HEK293T (cell line): Measurements from ENCODE around the gene CFAP54.
A peak's percentile ranks its signal among the peaks of the same experiment; 100 is the strongest.
"Not testable (repeated sequence)": the region's sequence is repeated elsewhere in the genome, so short reads cannot be mapped to it uniquely, and the experiment has no call there.

Experiments
- CTCF ChIA-PET: fragments of 350-600 bp; formaldehyde crosslinking; extraction: SDS; loops from one replicate; lab custom pipeline; 2021; ENCODE audit warnings: antibody characterized with exemption, inconsistent platforms; lab: Yijun Ruan, JAX
- POLR2A ChIA-PET: fragments of 350-600 bp; formaldehyde crosslinking; extraction: SDS; loops from one replicate; lab custom pipeline; 2020; ENCODE audit warnings: antibody characterized with exemption, inconsistent platforms; lab: Yijun Ruan, JAX
- DNase-seq: peaks from one replicate; pipeline ENCODE4 v3.0.0; 2012; ENCODE audit warnings: mixed read lengths; ENCODE audit errors: extremely low spot score
- ARNT ChIP-seq: fragments of 450-650 bp; IDR thresholded peaks from 2 replicates; pipeline ENCODE4 v1.6.1; 2017; ENCODE audit warnings: mild to moderate bottlenecking
- BHLHE40 ChIP-seq: fragments of 450-650 bp; IDR thresholded peaks from 2 replicates; pipeline ENCODE4 v1.6.1; 2016; ENCODE audit warnings: mild to moderate bottlenecking, moderate library complexity, borderline replicate concordance
- CTBP1 ChIP-seq: fragments of 450-650 bp; IDR thresholded peaks from 2 replicates; pipeline ENCODE4 v1.6.1; 2016; ENCODE audit warnings: borderline replicate concordance
- ELF4 ChIP-seq: fragments of 450-650 bp; IDR thresholded peaks from 2 replicates; pipeline ENCODE4 v1.6.1; 2017; ENCODE audit warnings: antibody characterized with exemption
- FOXA1 ChIP-seq: fragments of 450-650 bp; IDR thresholded peaks from 2 replicates; pipeline ENCODE4 v1.6.1; 2016; ENCODE audit warnings: mild to moderate bottlenecking
- FOXK2 ChIP-seq: fragments of 450-650 bp; IDR thresholded peaks from 2 replicates; pipeline ENCODE4 v1.6.1; 2016; ENCODE audit warnings: mild to moderate bottlenecking
- FOXM1 ChIP-seq: fragments of 450-650 bp; IDR thresholded peaks from 2 replicates; pipeline ENCODE4 v1.6.1; 2017; ENCODE audit warnings: mild to moderate bottlenecking, borderline replicate concordance
- HDGF ChIP-seq: fragments of 450-650 bp; IDR thresholded peaks from 2 replicates; pipeline ENCODE4 v1.6.1; 2017; ENCODE audit warnings: antibody characterized with exemption, borderline replicate concordance
- L3MBTL2 ChIP-seq: fragments of 450-650 bp; conservative IDR thresholded peaks from 2 replicates; pipeline ENCODE4 v1.6.1; 2016; ENCODE audit warnings: mild to moderate bottlenecking
- LEF1 ChIP-seq: fragments of 450-650 bp; IDR thresholded peaks from 2 replicates; pipeline ENCODE4 v1.6.1; 2017; ENCODE audit warnings: mild to moderate bottlenecking, borderline replicate concordance
- NFRKB ChIP-seq: fragments of 450-650 bp; IDR thresholded peaks from 2 replicates; pipeline ENCODE4 v1.6.1; 2016; ENCODE audit warnings: mild to moderate bottlenecking, moderate library complexity
- SP1 ChIP-seq: fragments of 450-650 bp; IDR thresholded peaks from 2 replicates; pipeline ENCODE4 v1.6.1; 2017
- SUZ12 ChIP-seq: fragments of 450-650 bp; IDR thresholded peaks from 2 replicates; pipeline ENCODE4 v1.6.1; 2016; ENCODE audit warnings: mild to moderate bottlenecking
- TARDBP ChIP-seq: fragments of 450-650 bp; IDR thresholded peaks from 2 replicates; pipeline ENCODE4 v1.6.1; 2016
- ZNF384 ChIP-seq: fragments of 450-650 bp; IDR thresholded peaks from 2 replicates; pipeline ENCODE4 v1.6.1; 2016
- TF ChIP-seq, protein P1 (sequence below): fragments of 450-650 bp; IDR thresholded peaks from 2 replicates; pipeline ENCODE4 v1.6.1; 2016

Gene CFAP54

DNA sequence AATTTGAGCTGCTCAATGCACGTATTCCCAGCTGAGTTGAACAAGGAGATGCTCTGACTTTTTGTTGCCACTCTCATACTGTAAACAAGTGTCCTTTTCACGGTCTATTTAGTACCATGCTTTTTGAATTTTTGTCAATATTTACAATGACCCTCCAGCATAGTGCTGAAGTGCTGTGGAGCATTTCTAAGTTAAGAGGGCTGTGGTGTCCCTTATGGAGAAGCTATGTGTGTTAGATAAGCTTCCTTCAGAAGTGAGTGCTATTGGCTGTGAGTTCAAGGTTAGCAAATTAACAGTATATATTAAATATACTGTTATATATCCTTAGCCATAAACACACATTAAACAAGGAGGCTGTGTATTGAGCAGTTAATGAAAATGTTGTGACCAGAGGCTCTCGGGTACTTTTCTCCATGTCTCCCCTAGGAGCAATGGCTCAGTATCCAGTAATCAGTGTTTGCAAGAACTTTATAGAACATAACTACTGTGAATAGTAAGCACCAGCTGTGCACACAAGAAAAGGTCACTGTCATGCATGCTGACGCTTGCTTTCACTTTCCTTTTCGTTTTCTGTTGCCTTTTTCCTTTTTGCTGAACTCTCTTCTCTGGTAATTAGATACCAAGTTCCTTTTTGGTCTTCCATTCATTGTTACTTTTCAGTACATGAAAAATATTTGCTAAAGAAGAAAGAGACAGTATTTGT is 230.4 kb downstream of the CFAP54 start:
- TF ChIP-seq TARDBP (no peak), CTBP1 (no peak), L3MBTL2 (no peak), BHLHE40 (no peak)
- DNase-seq = no peak
- ChIA-PET POLR2A (no interaction called here), CTCF (no interaction called here)

DNA sequence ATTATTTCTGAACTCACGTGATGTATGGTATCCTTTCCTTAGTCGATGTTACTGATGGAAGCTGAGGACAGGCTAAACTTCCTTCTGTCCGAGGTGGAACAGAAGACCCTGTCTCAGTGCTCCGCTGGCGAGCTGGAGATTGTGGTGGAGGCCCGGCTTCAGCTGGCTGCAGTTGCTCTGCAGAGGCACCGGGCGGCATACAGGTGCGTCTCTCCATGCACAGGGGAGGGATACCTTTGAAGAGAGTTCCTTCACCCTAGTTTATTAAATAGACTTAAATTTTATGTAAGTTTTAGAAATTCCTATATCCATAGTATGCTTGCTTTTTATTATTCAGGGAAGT is 231.0 kb downstream of the CFAP54 start:
- CTCF ChIA-PET = no interaction called here
- peak; percentile 9 for DNase-seq
- POLR2A ChIA-PET = no interaction called here
- TF ChIP-seq ZNF384 (no peak), BHLHE40 (no peak), FOXK2 (no peak), ARNT (no peak), SP1 (no peak), LEF1 (no peak), FOXA1 (no peak), ELF4 (no peak), SUZ12 (no peak), FOXM1 (no peak), NFRKB (no peak)

DNA sequence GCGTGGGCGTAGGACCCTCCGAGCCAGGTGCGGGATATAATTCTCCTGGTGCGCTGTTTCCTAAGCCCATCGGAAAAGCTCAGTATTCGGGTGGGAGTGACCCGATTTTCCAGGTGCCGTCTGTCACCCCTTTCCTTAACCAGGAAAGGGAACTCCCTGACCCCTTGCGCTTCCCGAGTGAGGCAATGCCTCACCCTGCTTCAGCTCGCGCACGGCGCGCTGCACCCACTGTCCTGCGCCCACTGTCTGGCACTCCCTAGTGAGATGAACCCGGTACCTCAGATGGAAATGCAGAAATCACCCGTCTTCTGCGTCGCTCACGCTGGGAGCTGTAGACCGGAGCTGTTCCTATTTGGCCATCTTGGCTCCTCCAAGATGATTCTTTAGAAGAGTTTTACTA is 240.1 kb downstream of the CFAP54 start:
- DNase-seq, POLR2A ChIA-PET, CTCF ChIA-PET: not testable (repeated sequence)

DNA sequence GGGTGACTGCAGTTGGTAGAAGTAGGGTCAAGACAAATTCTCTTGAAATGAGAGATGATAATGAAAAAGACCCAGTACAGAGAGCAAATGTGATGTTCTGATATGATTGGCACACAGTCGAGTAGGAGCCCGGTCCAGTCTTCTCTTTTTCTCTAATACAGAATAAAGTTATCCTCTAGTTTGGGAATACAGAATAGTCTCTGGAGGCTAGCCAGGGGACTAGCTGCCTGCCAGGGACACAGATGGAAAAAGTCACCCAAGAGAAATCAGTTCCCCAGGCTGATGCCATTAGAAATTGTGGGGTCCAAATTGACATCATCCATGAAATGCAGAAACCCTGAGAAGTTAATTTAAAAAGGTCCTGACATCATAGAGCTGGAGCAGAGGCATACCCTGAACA is 240.5 kb downstream of the CFAP54 start:
- POLR2A ChIA-PET = no interaction called here
- no peak for TF ChIP-seq SUZ12
- TF ChIP-seq HDGF = no peak
- no peak for TF ChIP-seq LEF1
- TF ChIP-seq L3MBTL2 = no peak
- no peak for TF ChIP-seq ZNF384
- TF ChIP-seq FOXK2 = no peak
- TF ChIP-seq FOXM1 = no peak
- TF ChIP-seq TARDBP = no peak
- TF ChIP-seq BHLHE40 = no peak
- no peak for TF ChIP-seq ELF4
- TF ChIP-seq SP1 = no peak
- no peak for TF ChIP-seq CTBP1
- no peak for TF ChIP-seq NFRKB
- TF ChIP-seq, protein P1, sequence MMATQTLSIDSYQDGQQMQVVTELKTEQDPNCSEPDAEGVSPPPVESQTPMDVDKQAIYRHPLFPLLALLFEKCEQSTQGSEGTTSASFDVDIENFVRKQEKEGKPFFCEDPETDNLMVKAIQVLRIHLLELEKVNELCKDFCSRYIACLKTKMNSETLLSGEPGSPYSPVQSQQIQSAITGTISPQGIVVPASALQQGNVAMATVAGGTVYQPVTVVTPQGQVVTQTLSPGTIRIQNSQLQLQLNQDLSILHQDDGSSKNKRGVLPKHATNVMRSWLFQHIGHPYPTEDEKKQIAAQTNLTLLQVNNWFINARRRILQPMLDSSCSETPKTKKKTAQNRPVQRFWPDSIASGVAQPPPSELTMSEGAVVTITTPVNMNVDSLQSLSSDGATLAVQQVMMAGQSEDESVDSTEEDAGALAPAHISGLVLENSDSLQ = no peak
- CTCF ChIA-PET = no interaction called here
- DNase-seq = no peak

DNA sequence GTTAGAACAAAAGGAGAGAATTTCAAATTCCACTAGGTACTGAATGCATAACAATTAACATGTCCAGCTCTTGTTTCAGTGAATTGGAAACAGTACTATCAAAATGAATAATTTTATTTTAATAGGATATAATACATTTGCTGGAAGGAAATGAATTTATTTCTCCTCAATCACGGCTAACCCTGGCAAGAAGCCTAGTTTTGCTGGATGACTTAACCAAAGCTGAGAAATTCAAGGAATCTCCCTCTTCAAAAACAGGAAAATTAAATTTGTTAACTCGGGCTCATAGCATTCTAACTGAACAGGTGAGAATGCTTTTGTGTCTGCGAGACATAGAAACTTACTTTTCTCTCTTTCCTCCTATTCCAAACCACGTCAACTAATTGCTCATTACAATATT is 254.2 kb downstream of the CFAP54 start:
- POLR2A ChIA-PET = no interaction called here
- no peak for DNase-seq
- TF ChIP-seq ELF4 = no peak
- TF ChIP-seq BHLHE40 = no peak
- no peak for TF ChIP-seq ARNT
- no peak for TF ChIP-seq HDGF
- no peak for TF ChIP-seq FOXA1
- TF ChIP-seq FOXK2 = no peak
- TF ChIP-seq, protein P1 = no peak
- no peak for TF ChIP-seq CTBP1
- TF ChIP-seq L3MBTL2 = no peak
- TF ChIP-seq SUZ12 = no peak
- CTCF ChIA-PET = no interaction called here

DNA sequence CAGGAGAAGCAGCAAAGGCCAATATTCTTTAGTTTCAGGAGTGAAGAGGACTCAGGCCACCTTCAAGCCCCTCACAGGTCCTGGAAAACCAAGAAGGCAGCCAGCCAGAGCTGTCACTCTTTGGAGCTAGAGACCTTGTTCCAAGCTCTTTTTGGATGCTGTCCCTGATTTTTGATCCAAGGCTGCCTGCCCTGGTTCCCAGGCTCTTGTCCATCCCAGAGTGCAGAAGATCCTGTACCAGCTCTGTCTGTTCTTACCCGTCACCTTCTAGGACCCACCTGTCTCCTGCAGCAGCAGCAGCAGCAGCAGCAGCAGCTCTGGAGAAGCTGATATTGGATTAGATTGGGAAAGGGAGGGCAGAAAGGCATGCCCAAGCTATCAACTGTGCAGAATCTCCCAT is 260.6 kb downstream of the CFAP54 start:
- TF ChIP-seq, protein P1 = no peak
- TF ChIP-seq NFRKB = no peak
- no peak for TF ChIP-seq FOXM1
- no peak for TF ChIP-seq ARNT
- no peak for TF ChIP-seq L3MBTL2
- TF ChIP-seq SP1 = no peak
- no peak for TF ChIP-seq FOXK2
- no peak for TF ChIP-seq BHLHE40
- TF ChIP-seq SUZ12 = no peak
- TF ChIP-seq CTBP1 = no peak
- no peak for TF ChIP-seq ZNF384
- no peak for TF ChIP-seq TARDBP
- TF ChIP-seq LEF1 = no peak
- no peak for TF ChIP-seq ELF4
- TF ChIP-seq FOXA1 = no peak
- no peak for TF ChIP-seq HDGF
- no peak for DNase-seq
- CTCF ChIA-PET = no interaction called here
- POLR2A ChIA-PET = interaction anchor here (0.9 kb wide), 1 partner anchor 1325 kb away, joined by 3 read pairs; no protein-coding TSS in a partner anchor

DNA sequence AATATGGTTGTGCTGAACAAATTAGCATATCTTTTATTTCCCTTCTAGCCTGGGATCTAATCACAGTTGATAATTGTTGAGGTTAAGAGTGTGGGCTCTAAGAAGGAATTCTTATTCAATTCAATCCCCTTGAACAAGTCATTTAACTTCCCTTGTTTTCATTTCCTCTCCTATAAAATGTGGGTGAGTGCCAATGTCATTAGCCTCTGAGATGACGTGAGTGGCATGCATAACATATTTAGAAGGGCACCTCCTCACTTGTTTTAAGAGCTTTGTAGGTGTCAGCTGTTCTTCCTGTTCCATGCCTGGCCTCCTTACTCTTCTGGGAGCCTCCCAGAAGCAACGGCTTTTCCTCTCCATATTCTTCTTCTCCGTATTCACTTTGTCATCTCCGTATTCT is 262.2 kb downstream of the CFAP54 start:
- CTCF ChIA-PET = no interaction called here
- no peak for DNase-seq
- POLR2A ChIA-PET = no interaction called here
- no peak for TF ChIP-seq FOXM1
- no peak for TF ChIP-seq LEF1
- no peak for TF ChIP-seq ELF4
- no peak for TF ChIP-seq ZNF384
- TF ChIP-seq FOXK2 = no peak
- no peak for TF ChIP-seq NFRKB
- no peak for TF ChIP-seq BHLHE40
- no peak for TF ChIP-seq HDGF
- TF ChIP-seq L3MBTL2 = no peak
- TF ChIP-seq ARNT = no peak
- no peak for TF ChIP-seq CTBP1
- no peak for TF ChIP-seq SP1
- TF ChIP-seq TARDBP = no peak
